K562 (cell line): ENCODE measurements around the gene HOXB6. TPM values are rescaled to one million over a fixed set of nuclear protein-coding genes. Genes with fewer than 3 reads are reported as not detected.

Source experiments
- BHLHE40 ChIP-seq: IDR thresholded peaks from 2 replicates; pipeline ENCODE4 v1.6.1; 2011; ENCODE audit warnings: low read length, improper control_type of control experiment
- HIVEP1 ChIP-seq: fragments of 250-450 bp; sonication (Bioruptor Pico); IDR thresholded peaks from 2 replicates; pipeline ENCODE4 v1.4.0; 2020; ENCODE audit warnings: mild to moderate bottlenecking
- HMGN3 ChIP-seq: IDR thresholded peaks from 2 replicates; pipeline ENCODE4 v1.6.1; 2011; ENCODE audit warnings: borderline replicate concordance, low read depth, mild to moderate bottlenecking, mixed read lengths, low read length; ENCODE audit not compliant: insufficient read length; ENCODE audit errors: extremely low read depth
- TSC22D4 ChIP-seq: fragments of 450-650 bp; IDR thresholded peaks from 2 replicates; pipeline ENCODE4 v1.6.1; 2016; ENCODE audit warnings: missing genetic modification characterization, missing biosample characterization, control low read depth
- ZNF586 ChIP-seq: fragments of 450-650 bp; formaldehyde crosslinking; conservative IDR thresholded peaks from 2 replicates; pipeline ENCODE4 v1.4.0; 2020; ENCODE audit warnings: mild to moderate bottlenecking, moderate library complexity
- polyA plus RNA-seq, 8 experiments: library from polyadenylated mRNA; depleted of rRNA in 4 of 8; stranded (reverse) in 5 of 8; unstranded in 3 of 8; fragments of >200 nt; fragmentation: Nextera tagmentation in 2 of 8; fragmentation: Illumina TruSeq in 1 of 8; extraction: Ambion mirVana in 2 of 8; extraction: Trizol in 1 of 8; gene quantifications; 2 replicates each; pipeline versions ENCODE4 v1.2.1 to v1.2.3, GENCODE V29; 2011 to 2014; ENCODE audit warnings: inconsistent platforms in 1 of 8, missing spikeins in 1 of 8
- total RNA-seq, 7 experiments: library from RNA; depleted of rRNA in 6 of 7; stranded (reverse); fragments of >200 nt in 6 of 7; fragmentation: Illumina TruSeq in 2 of 7; extraction: Trizol in 2 of 7; gene quantifications; 2 replicates each; pipeline versions ENCODE4 v1.2.1 to v1.2.3, GENCODE V29; 2011 to 2021; ENCODE audit warnings: low replicate concordance in 1 of 7
- TF ChIP-seq, protein P1 (sequence below): fragments of 200-800 bp; sonication (Bioruptor generic); IDR thresholded peaks from 2 replicates; pipeline ENCODE4 v1.6.1; 2016; ENCODE audit warnings: missing genetic modification characterization, missing compliant biosample characterization
- TF ChIP-seq, protein P2 (sequence below): fragments of 200-800 bp; sonication (Bioruptor generic); IDR thresholded peaks from 2 replicates; pipeline ENCODE4 v1.6.1; 2017; ENCODE audit warnings: missing genetic modification characterization, missing compliant biosample characterization
- TF ChIP-seq, protein P3 (sequence below): sonication (generic); formaldehyde crosslinking; IDR thresholded peaks from 2 replicates; pipeline ENCODE4 v1.8.0; 2022; ENCODE audit warnings: mild to moderate bottlenecking, missing genetic modification reagents

The HOXB6 gene
- total and polyA plus RNA-seq, 9 of the 15 experiments (the other 6 are each of a cell fraction or from before 2014, with no cell fraction given) = 1.2 to 14.8 (median 4.9) TPM

DNA sequence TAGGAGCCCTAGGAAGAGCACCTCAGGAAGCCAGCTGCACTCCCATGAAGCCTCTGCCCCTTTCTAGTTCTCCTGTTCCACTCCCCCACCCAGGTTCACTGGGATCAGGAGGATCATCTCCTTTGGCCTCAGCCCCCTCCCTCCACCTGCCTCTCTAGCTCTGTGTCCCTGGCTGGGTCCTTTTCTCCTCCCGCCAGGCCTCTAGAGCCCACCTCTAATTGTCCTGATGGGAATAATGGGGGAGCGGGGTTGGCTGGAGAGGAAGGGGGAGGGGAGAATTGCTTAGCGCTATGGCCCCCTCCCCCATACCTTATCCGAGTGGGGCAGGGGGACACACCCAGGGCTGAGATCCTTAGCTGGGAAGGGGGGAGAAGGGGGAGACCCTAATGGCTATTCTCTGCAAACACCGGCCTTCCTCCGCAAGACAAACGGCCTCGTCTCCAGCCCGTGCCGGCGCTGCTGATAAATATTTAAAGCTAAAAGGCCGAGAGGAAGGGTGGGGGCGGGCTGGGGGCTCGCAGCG lies 5.0 kb upstream of the HOXB6 start (continued):
- TF ChIP-seq, protein P1, sequence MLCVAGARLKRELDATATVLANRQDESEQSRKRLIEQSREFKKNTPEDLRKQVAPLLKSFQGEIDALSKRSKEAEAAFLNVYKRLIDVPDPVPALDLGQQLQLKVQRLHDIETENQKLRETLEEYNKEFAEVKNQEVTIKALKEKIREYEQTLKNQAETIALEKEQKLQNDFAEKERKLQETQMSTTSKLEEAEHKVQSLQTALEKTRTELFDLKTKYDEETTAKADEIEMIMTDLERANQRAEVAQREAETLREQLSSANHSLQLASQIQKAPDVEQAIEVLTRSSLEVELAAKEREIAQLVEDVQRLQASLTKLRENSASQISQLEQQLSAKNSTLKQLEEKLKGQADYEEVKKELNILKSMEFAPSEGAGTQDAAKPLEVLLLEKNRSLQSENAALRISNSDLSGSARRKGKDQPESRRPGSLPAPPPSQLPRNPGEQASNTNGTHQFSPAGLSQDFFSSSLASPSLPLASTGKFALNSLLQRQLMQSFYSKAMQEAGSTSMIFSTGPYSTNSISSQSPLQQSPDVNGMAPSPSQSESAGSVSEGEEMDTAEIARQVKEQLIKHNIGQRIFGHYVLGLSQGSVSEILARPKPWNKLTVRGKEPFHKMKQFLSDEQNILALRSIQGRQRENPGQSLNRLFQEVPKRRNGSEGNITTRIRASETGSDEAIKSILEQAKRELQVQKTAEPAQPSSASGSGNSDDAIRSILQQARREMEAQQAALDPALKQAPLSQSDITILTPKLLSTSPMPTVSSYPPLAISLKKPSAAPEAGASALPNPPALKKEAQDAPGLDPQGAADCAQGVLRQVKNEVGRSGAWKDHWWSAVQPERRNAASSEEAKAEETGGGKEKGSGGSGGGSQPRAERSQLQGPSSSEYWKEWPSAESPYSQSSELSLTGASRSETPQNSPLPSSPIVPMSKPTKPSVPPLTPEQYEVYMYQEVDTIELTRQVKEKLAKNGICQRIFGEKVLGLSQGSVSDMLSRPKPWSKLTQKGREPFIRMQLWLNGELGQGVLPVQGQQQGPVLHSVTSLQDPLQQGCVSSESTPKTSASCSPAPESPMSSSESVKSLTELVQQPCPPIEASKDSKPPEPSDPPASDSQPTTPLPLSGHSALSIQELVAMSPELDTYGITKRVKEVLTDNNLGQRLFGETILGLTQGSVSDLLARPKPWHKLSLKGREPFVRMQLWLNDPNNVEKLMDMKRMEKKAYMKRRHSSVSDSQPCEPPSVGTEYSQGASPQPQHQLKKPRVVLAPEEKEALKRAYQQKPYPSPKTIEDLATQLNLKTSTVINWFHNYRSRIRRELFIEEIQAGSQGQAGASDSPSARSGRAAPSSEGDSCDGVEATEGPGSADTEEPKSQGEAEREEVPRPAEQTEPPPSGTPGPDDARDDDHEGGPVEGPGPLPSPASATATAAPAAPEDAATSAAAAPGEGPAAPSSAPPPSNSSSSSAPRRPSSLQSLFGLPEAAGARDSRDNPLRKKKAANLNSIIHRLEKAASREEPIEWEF (CRISPR knock-in tag) = no peak
- TF ChIP-seq TSC22D4 (tag) (no peak), HMGN3 (no peak), BHLHE40 (0 out of 2 replicates have a peak, but pooled peaks have one; percentile 24), ZNF586 (CRISPR knock-in tag) (no peak), HIVEP1 (CRISPR knock-in tag) (no peak)
- TF ChIP-seq, protein P2, sequence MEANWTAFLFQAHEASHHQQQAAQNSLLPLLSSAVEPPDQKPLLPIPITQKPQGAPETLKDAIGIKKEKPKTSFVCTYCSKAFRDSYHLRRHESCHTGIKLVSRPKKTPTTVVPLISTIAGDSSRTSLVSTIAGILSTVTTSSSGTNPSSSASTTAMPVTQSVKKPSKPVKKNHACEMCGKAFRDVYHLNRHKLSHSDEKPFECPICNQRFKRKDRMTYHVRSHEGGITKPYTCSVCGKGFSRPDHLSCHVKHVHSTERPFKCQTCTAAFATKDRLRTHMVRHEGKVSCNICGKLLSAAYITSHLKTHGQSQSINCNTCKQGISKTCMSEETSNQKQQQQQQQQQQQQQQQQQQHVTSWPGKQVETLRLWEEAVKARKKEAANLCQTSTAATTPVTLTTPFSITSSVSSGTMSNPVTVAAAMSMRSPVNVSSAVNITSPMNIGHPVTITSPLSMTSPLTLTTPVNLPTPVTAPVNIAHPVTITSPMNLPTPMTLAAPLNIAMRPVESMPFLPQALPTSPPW (CRISPR knock-in tag) = peak; percentile 52
- TF ChIP-seq, protein P3, sequence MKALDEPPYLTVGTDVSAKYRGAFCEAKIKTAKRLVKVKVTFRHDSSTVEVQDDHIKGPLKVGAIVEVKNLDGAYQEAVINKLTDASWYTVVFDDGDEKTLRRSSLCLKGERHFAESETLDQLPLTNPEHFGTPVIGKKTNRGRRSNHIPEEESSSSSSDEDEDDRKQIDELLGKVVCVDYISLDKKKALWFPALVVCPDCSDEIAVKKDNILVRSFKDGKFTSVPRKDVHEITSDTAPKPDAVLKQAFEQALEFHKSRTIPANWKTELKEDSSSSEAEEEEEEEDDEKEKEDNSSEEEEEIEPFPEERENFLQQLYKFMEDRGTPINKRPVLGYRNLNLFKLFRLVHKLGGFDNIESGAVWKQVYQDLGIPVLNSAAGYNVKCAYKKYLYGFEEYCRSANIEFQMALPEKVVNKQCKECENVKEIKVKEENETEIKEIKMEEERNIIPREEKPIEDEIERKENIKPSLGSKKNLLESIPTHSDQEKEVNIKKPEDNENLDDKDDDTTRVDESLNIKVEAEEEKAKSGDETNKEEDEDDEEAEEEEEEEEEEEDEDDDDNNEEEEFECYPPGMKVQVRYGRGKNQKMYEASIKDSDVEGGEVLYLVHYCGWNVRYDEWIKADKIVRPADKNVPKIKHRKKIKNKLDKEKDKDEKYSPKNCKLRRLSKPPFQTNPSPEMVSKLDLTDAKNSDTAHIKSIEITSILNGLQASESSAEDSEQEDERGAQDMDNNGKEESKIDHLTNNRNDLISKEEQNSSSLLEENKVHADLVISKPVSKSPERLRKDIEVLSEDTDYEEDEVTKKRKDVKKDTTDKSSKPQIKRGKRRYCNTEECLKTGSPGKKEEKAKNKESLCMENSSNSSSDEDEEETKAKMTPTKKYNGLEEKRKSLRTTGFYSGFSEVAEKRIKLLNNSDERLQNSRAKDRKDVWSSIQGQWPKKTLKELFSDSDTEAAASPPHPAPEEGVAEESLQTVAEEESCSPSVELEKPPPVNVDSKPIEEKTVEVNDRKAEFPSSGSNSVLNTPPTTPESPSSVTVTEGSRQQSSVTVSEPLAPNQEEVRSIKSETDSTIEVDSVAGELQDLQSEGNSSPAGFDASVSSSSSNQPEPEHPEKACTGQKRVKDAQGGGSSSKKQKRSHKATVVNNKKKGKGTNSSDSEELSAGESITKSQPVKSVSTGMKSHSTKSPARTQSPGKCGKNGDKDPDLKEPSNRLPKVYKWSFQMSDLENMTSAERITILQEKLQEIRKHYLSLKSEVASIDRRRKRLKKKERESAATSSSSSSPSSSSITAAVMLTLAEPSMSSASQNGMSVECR = peak; percentile 39; the same call in 1 of the 2 replicates
